Mesodermal cell (in vitro differentiated cells): ENCODE measurements around the gene SLIT3.

Experiments
- H3K27ac ChIP-seq: 2 replicates; pipeline ENCODE4 v1.7.0; 2013; ENCODE audit warnings: mild to moderate bottlenecking, low read depth, low read length, moderate library complexity; ENCODE audit not compliant: severe bottlenecking
- H3K36me3 ChIP-seq: 2 replicates; pipeline ENCODE4 v1.7.1; 2013; ENCODE audit warnings: mild to moderate bottlenecking, low read length, moderate library complexity; ENCODE audit not compliant: control insufficient read depth, insufficient read depth
- H3K4me1 ChIP-seq: one replicate; pipeline ENCODE4 v1.7.1; 2013; ENCODE audit warnings: mild to moderate bottlenecking, low read length; ENCODE audit not compliant: insufficient read depth, control insufficient read depth, poor library complexity, severe bottlenecking
- H3K4me3 ChIP-seq: 2 replicates; pipeline ENCODE4 v1.7.0; 2013; ENCODE audit warnings: low read length, control low read depth, mild to moderate bottlenecking; ENCODE audit not compliant: insufficient read depth, poor library complexity, severe bottlenecking; ENCODE audit errors: extremely low read depth
- H3K9me3 ChIP-seq: 2 replicates; pipeline ENCODE4 v1.7.1; 2013; ENCODE audit warnings: mild to moderate bottlenecking, low read length, moderate library complexity; ENCODE audit not compliant: control insufficient read depth
- WGBS, 2 experiments: methylation state at CpG; one replicate each; pipeline ENCODE4 v1.1.5; 2013; ENCODE audit warnings: missing lambda C conversion rate in 2 of 2; ENCODE audit not compliant: insufficient coverage in 2 of 2; 5-methylcytosine and 5-hydroxymethylcytosine counted together

SLIT3 gene

GRCh38 chr5:169268019-169268418 is 32.9 kb downstream of the SLIT3 start:
- 87 to 89% methylated on average over 7 of the region's 7 CpGs for WGBS, 2 experiments
- Histone ChIP-seq H3K27ac (no peak overlapping the region), H3K9me3 (no peaks in the 10 kb centered on the region), H3K36me3 (no peaks in the 10 kb centered on the region), H3K4me3 (no peak overlapping the region), H3K4me1 (peaks cover 3% of the 10 kb centered on the region)

- H3K4me3 ChIP-seq = no peak overlapping the region
- no peak overlapping the region for H3K27ac ChIP-seq
- H3K4me1 ChIP-seq = no peaks in the 10 kb centered on the region
- 50 to 76% methylated on average over 2 of the region's 3 CpGs for WGBS, 2 experiments
- H3K36me3 ChIP-seq = no peaks in the 10 kb centered on the region
- H3K9me3 ChIP-seq = no peaks in the 10 kb centered on the region
These were observed 35.1 kb downstream of the SLIT3 start for GRCh38 chr5:169265888-169266287.

- Histone ChIP-seq H3K9me3 (no peaks in the 10 kb centered on the region), H3K4me1 (no peaks in the 10 kb centered on the region), H3K27ac (no peak overlapping the region), H3K4me3 (no peak overlapping the region), H3K36me3 (no peaks in the 10 kb centered on the region)
- 96 to 100% methylated on average over 2 to 5 of the region's 7 CpGs for WGBS, 2 experiments
These were observed 37.3 kb downstream of the SLIT3 start for GRCh38 chr5:169263591-169263990.

GRCh38 chr5:169260896-169261569 is 39.9 kb downstream of the SLIT3 start:
- WGBS, 2 experiments = 88% methylated on average over 3 of the region's 3 CpGs; no CpG with 5 or more reads in 1 of the 2 experiments
- H3K4me3 ChIP-seq = no peak overlapping the region
- no peaks in the 10 kb centered on the region for H3K4me1 ChIP-seq
- no peaks in the 10 kb centered on the region for H3K9me3 ChIP-seq
- no peaks in the 10 kb centered on the region for H3K36me3 ChIP-seq
- H3K27ac ChIP-seq = no peak overlapping the region

DNA sequence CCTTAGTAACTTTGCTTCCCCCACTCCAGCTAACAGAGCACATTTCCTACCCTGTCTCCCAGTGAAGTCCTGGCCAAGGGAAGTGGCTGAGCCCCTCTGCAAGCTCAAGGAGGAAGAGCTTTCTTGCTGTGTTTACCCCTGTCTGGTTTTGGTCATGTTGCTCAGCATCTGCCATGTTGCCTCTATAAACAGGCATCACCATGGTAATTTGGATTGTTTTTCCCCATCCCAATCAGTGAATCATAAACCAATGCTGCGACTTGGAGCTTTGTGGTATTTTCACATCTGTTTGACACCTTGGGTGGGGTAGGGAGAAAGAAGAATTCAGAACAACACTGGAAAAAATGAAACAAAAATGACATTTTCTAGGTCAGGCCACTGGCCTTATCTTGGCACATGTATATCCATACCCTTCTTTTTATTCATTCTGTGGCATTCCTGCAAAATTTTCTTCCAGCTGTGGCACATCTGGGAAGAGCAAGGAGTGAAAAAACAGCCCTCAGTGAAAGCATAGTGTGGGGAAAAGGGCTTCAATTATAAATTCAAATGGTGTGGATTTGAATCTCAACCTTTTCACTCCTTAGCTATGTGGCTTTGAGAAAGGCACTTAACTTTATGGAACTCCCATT is 42.5 kb downstream of the SLIT3 start:
- no peaks in the 10 kb centered on the region for H3K36me3 ChIP-seq
- no peak overlapping the region for H3K27ac ChIP-seq
- H3K4me1 ChIP-seq = no peaks in the 10 kb centered on the region
- H3K9me3 ChIP-seq = no peaks in the 10 kb centered on the region
- H3K4me3 ChIP-seq = no peak overlapping the region
- WGBS, 2 experiments = no CpG with 5 or more reads among the region's 1 CpG

DNA sequence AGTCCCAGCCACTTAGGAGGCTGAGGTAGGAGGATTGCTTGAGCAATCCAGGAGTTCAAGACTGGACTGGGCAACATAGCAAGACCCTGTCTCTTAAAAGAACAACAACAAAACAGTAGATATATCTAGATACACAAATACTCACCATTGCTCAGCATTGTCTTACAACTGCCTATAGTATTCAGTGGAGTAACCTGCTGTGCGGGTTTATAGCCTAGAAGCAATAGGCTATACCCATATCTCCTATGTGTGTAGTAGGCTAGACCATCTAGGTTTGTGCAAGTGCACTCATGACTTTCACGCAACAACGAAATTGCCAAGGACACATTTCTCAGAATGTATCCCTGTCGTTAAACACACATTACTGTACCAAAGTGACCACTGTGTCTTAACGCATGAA is 44.7 kb downstream of the SLIT3 start:
- Histone ChIP-seq H3K4me3 (no peak overlapping the region), H3K27ac (no peak overlapping the region), H3K36me3 (no peaks in the 10 kb centered on the region), H3K9me3 (no peaks in the 10 kb centered on the region), H3K4me1 (peaks cover 10% of the 10 kb centered on the region)
- WGBS, 2 experiments = 100% methylated on average over 2 of the region's 5 CpGs

DNA sequence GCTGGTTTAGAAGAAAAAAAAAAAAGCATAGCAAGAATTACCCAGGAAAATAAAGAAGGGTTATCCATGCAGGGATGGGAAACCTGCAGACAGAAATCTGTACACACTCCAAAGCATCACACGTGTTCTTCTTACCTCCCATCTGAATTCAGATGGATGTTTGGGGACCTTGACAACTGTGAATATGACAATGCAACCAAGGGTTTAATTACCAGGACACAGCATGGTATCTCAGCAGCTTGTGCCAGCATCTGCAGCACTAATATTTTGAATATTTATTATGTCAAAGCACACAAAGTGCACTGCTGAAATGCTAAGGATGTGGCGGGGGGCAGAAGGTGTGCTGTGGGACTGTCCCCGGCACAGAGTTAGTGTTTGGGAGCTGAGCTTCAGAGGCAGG is 47.9 kb downstream of the SLIT3 start:
- Histone ChIP-seq H3K9me3 (no peaks in the 10 kb centered on the region), H3K27ac (no peak overlapping the region), H3K4me3 (no peak overlapping the region), H3K4me1 (peaks cover 23% of the 10 kb centered on the region), H3K36me3 (peaks cover 16% of the 10 kb centered on the region)
- WGBS, 2 experiments = 85 to 100% methylated on average over 3 of the region's 3 CpGs

GRCh38 chr5:169251333-169252084 is 49.4 kb downstream of the SLIT3 start:
- Histone ChIP-seq H3K4me3 (no peak overlapping the region), H3K9me3 (no peaks in the 10 kb centered on the region), H3K36me3 (peaks cover 26% of the 10 kb centered on the region), H3K4me1 (peaks cover 23% of the 10 kb centered on the region), H3K27ac (no peak overlapping the region)
- WGBS, 2 experiments = 96 to 99% methylated on average over 4 to 7 of the region's 8 CpGs

DNA sequence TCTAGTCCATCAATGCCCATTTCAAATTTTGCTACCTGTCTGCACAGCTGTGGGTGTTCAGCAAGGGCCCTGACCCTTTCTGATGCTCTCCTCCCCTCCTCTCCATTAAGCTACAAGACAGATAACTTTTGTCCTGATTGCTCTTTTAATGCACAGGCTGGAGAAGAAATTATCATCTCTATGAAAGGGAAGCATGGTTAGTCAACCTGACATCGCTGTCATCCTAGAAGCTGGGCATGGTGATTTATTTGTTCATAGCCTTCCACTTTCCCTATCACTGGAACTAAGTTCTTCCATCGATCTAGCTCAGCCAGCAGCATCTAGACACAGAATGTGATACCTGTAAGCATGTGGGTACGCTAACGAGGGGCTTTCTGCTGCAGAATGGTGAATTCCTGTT is 50.1 kb downstream of the SLIT3 start:
- 80 to 100% methylated on average over 1 to 4 of the region's 4 CpGs for WGBS, 2 experiments
- no peaks in the 10 kb centered on the region for H3K9me3 ChIP-seq
- H3K4me1 ChIP-seq = peaks cover 23% of the 10 kb centered on the region
- H3K36me3 ChIP-seq = peaks cover 26% of the 10 kb centered on the region
- H3K27ac ChIP-seq = no peak overlapping the region
- no peak overlapping the region for H3K4me3 ChIP-seq

GRCh38 chr5:169248996-169249395 is 51.9 kb downstream of the SLIT3 start:
- Histone ChIP-seq H3K36me3 (peaks cover 26% of the 10 kb centered on the region), H3K27ac (no peak overlapping the region), H3K4me3 (no peak overlapping the region), H3K4me1 (peaks cover 23% of the 10 kb centered on the region), H3K9me3 (no peaks in the 10 kb centered on the region)
- WGBS, 2 experiments = 92% methylated on average over 1 of the region's 1 CpG; no CpG with 5 or more reads in 1 of the 2 experiments
